ENCODE data around the gene ABCA2.

Gene ABCA2

GRCh38 chr9:136994180-136994887, 33.7 kb downstream of the ABCA2 start:
- Histone ChIP-seq H4K12ac (ENCODE audit: low read depth, low read length) (peak overlapping the region; percentile 21), H3K23ac (ENCODE audit: low read length) (no peak overlapping the region), H2BK120ac (ENCODE audit: insufficient read depth, low read length, poor library complexity) (peak overlapping the region; percentile 35), H3K14ac (ENCODE audit: low read length) (peak overlapping the region; percentile 6), H3K27ac (ENCODE audit: low read depth, low read length) (peak overlapping the region; percentile 36), H2BK5ac (ENCODE audit: low read depth, low read length, poor library complexity) (peak overlapping the region; percentile 14), H3K18ac (ENCODE audit: low read length) (peak overlapping the region; percentile 13), H3K79me2 (ENCODE audit: control insufficient read depth, insufficient read depth, low read length, poor library complexity) (peaks cover 15% of the 10 kb centered on the region), H3K9me3 (ENCODE audit: insufficient read depth, low read depth, low read length) (peaks cover 3% of the 10 kb centered on the region), H3K9ac (ENCODE audit: low read length) (no peak overlapping the region), H3K4me1 (ENCODE audit: control insufficient read depth in 1 of 2, insufficient read depth in 2 of 2, low read length in 2 of 2) (peaks cover 40 to 54% of the 10 kb centered on the region in 2 experiments), H3K4ac (ENCODE audit: low read depth, low read length) (no peak overlapping the region), H3K27me3 (ENCODE audit: insufficient read depth, low read length) (no peaks in the 10 kb centered on the region), H4K91ac (ENCODE audit: low read depth, low read length) (peak overlapping the region; percentile 77), H3K36me3 (ENCODE audit: control insufficient read depth in 1 of 2, insufficient read depth in 2 of 2, low read length in 2 of 2) (peaks cover 15 to 21% of the 10 kb centered on the region in 2 experiments), H2AK5ac (ENCODE audit: low read length) (no peak overlapping the region), H2AFZ (ENCODE audit: insufficient read depth, low read length, poor library complexity) (no peak overlapping the region), H4K8ac (ENCODE audit: low read depth, low read length) (peak overlapping the region; percentile 54), H2BK12ac (ENCODE audit: low read length) (no peak overlapping the region), H3K4me3 (ENCODE audit: low read depth, low read length) (no peak overlapping the region), H3K79me1 (ENCODE audit: low read length) (peaks cover 42% of the 10 kb centered on the region), H3K4me2 (ENCODE audit: low read length) (peak overlapping the region; percentile 13)
- no CpG with 5 or more reads among the region's 54 CpGs for WGBS (ENCODE audit: extremely low coverage, insufficient coverage, insufficient read length)
- peak; percentile 34 to 43 for DNase-seq

- peak overlapping the region; percentile 83 for H3K4me3 ChIP-seq (ENCODE audit: low read depth, low read length)
- H3K23ac ChIP-seq (ENCODE audit: low read length) = no peak overlapping the region
- H2BK120ac ChIP-seq (ENCODE audit: insufficient read depth, low read length, poor library complexity) = peak overlapping the region; percentile 50
- peaks cover 32% of the 10 kb centered on the region for H3K79me1 ChIP-seq (ENCODE audit: low read length)
- peak overlapping the region; percentile 8 for H3K4ac ChIP-seq (ENCODE audit: low read depth, low read length)
- peak overlapping the region; percentile 77 for H4K91ac ChIP-seq (ENCODE audit: low read depth, low read length)
- H2AFZ ChIP-seq (ENCODE audit: insufficient read depth, low read length, poor library complexity) = no peak overlapping the region
- H3K18ac ChIP-seq (ENCODE audit: low read length) = peak overlapping the region; percentile 83
- peaks cover 15% of the 10 kb centered on the region for H3K79me2 ChIP-seq (ENCODE audit: control insufficient read depth, insufficient read depth, low read length, poor library complexity)
- H3K9me3 ChIP-seq (ENCODE audit: insufficient read depth, low read depth, low read length) = peaks cover 3% of the 10 kb centered on the region
- H3K4me2 ChIP-seq (ENCODE audit: low read length) = peak overlapping the region; percentile 97
- no CpG with 5 or more reads among the region's 18 CpGs for WGBS (ENCODE audit: extremely low coverage, insufficient coverage, insufficient read length)
- H4K8ac ChIP-seq (ENCODE audit: low read depth, low read length) = peak overlapping the region; percentile 12
- DNase-seq = no peak
- peaks cover 38 to 48% of the 10 kb centered on the region in 2 experiments for H3K4me1 ChIP-seq (ENCODE audit: control insufficient read depth in 1 of 2, insufficient read depth in 2 of 2, low read length in 2 of 2)
- peaks cover 15 to 21% of the 10 kb centered on the region in 2 experiments for H3K36me3 ChIP-seq (ENCODE audit: control insufficient read depth in 1 of 2, insufficient read depth in 2 of 2, low read length in 2 of 2)
- H2BK5ac ChIP-seq (ENCODE audit: low read depth, low read length, poor library complexity) = peak overlapping the region; percentile 67
- peak overlapping the region; percentile 78 for H3K9ac ChIP-seq (ENCODE audit: low read length)
- no peaks in the 10 kb centered on the region for H3K27me3 ChIP-seq (ENCODE audit: insufficient read depth, low read length)
- H2BK12ac ChIP-seq (ENCODE audit: low read length) = no peak overlapping the region
- H3K14ac ChIP-seq (ENCODE audit: low read length) = peak overlapping the region; percentile 86
- peak overlapping the region; percentile 75 for H3K27ac ChIP-seq (ENCODE audit: low read depth, low read length)
- H2AK5ac ChIP-seq (ENCODE audit: low read length) = peak overlapping the region; percentile 1
- H4K12ac ChIP-seq (ENCODE audit: low read depth, low read length) = peak overlapping the region; percentile 54
Measured at GRCh38 chr9:136992819-136993369, 35.1 kb downstream of the ABCA2 start.

DNA sequence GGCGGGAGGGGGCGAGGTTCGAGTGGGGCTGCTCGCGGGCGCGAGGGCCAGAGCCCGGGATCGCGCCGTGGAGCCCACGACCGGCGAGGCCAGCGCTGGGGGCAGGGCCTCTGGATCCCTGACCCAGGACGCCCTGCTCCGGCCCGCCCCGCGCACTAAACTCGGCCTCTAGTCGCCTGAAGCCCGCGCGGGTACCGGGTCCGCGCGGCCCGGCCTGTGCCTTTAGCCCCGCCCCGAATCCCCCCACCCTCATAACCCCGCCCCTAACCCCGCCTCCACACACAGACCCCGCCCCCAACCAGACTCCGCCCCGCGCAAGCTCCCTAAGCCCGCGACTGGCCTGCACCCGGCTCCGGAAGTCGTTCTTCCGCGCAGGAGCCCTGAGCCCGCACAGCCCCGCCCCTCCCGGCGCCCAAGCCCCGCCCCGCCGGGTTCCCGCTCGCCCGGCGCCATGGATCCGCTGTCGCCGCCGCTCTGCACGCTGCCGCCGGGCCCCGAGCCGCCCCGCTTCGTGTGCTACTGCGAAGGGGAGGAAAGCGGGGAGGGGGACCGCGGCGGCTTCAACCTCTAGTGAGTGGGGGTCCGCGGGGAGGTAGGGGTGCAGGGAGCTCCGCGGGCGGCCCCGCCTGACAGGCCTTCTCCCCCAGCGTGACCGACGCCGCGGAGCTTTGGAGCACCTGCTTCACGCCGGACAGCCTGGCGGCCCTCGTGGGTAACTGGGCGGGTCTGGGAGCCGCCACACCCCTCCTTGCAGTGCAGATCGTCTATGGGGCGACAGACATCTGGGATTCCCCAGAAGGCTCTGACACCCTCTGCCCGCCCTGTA, 35.8 kb downstream of the ABCA2 start, which contains the start of gene PAXX:
Gene PAXX (plus strand): TSS at position 430 of the 826 bp plus-strand sequence. CDS start 22 bp downstream, at position 452.
- peak within 1 kb of the TSS; percentile 59 for H2AFZ ChIP-seq (ENCODE audit: insufficient read depth, low read length, poor library complexity)
- no CpG with 5 or more reads among the region's 92 CpGs for WGBS (ENCODE audit: extremely low coverage, insufficient coverage, insufficient read length)
- H3K4ac ChIP-seq (ENCODE audit: low read depth, low read length) = peak within 1 kb of the TSS; percentile 8
- H3K23ac ChIP-seq (ENCODE audit: low read length) = no peak within 1 kb of the TSS
- peak within 1 kb of the TSS; percentile 77 for H4K91ac ChIP-seq (ENCODE audit: low read depth, low read length)
- peak within 1 kb of the TSS; percentile 1 for H2AK5ac ChIP-seq (ENCODE audit: low read length)
- H3K4me1 ChIP-seq (ENCODE audit: control insufficient read depth in 1 of 2, insufficient read depth in 2 of 2, low read length in 2 of 2) = peaks cover 33 to 41% of the 10 kb centered on the region in 2 experiments
- H3K27me3 ChIP-seq (ENCODE audit: insufficient read depth, low read length) = no peaks in the 10 kb centered on the region
- H3K14ac ChIP-seq (ENCODE audit: low read length) = peak within 1 kb of the TSS; percentile 86
- peak within 1 kb of the TSS; percentile 97 for H3K4me2 ChIP-seq (ENCODE audit: low read length)
- H3K18ac ChIP-seq (ENCODE audit: low read length) = peak within 1 kb of the TSS; percentile 83
- peak within 1 kb of the TSS; percentile 75 for H3K27ac ChIP-seq (ENCODE audit: low read depth, low read length)
- peak within 1 kb of the TSS; percentile 83 for H3K4me3 ChIP-seq (ENCODE audit: low read depth, low read length)
- H4K8ac ChIP-seq (ENCODE audit: low read depth, low read length) = peak within 1 kb of the TSS; percentile 61
- peaks cover 28% of the 10 kb centered on the region for H3K79me1 ChIP-seq (ENCODE audit: low read length)
- peak within 1 kb of the TSS; percentile 67 for H2BK5ac ChIP-seq (ENCODE audit: low read depth, low read length, poor library complexity)
- peak; percentile 85 to 91 for DNase-seq
- H4K12ac ChIP-seq (ENCODE audit: low read depth, low read length) = peak within 1 kb of the TSS; percentile 54
- H2BK12ac ChIP-seq (ENCODE audit: low read length) = no peak within 1 kb of the TSS
- peak within 1 kb of the TSS; percentile 50 for H2BK120ac ChIP-seq (ENCODE audit: insufficient read depth, low read length, poor library complexity)
- H3K79me2 ChIP-seq (ENCODE audit: control insufficient read depth, insufficient read depth, low read length, poor library complexity) = peaks cover 11% of the 10 kb centered on the region
- peak within 1 kb of the TSS; percentile 78 for H3K9ac ChIP-seq (ENCODE audit: low read length)
- peaks cover 15 to 21% of the 10 kb centered on the region in 2 experiments for H3K36me3 ChIP-seq (ENCODE audit: control insufficient read depth in 1 of 2, insufficient read depth in 2 of 2, low read length in 2 of 2)
- peaks cover 3% of the 10 kb centered on the region for H3K9me3 ChIP-seq (ENCODE audit: insufficient read depth, low read depth, low read length)

GRCh38 chr9:136990242-136990911, 37.7 kb downstream of the ABCA2 start:
- Histone ChIP-seq H3K23ac (ENCODE audit: low read length) (no peak overlapping the region), H3K36me3 (ENCODE audit: control insufficient read depth in 1 of 2, insufficient read depth in 2 of 2, low read length in 2 of 2) (peaks cover 15 to 19% of the 10 kb centered on the region in 2 experiments), H4K12ac (ENCODE audit: low read depth, low read length) (no peak overlapping the region), H2AFZ (ENCODE audit: insufficient read depth, low read length, poor library complexity) (no peak overlapping the region), H3K4me1 (ENCODE audit: control insufficient read depth in 1 of 2, insufficient read depth in 2 of 2, low read length in 2 of 2) (peaks cover 17 to 24% of the 10 kb centered on the region in 2 experiments), H3K4ac (ENCODE audit: low read depth, low read length) (no peak overlapping the region), H3K9me3 (ENCODE audit: insufficient read depth, low read depth, low read length) (peaks cover 5% of the 10 kb centered on the region), H3K79me1 (ENCODE audit: low read length) (peaks cover 17% of the 10 kb centered on the region), H3K14ac (ENCODE audit: low read length) (no peak overlapping the region), H2AK5ac (ENCODE audit: low read length) (no peak overlapping the region), H3K9ac (ENCODE audit: low read length) (no peak overlapping the region), H2BK12ac (ENCODE audit: low read length) (no peak overlapping the region), H3K18ac (ENCODE audit: low read length) (no peak overlapping the region), H3K79me2 (ENCODE audit: control insufficient read depth, insufficient read depth, low read length, poor library complexity) (peaks cover 7% of the 10 kb centered on the region), H3K4me3 (ENCODE audit: low read depth, low read length) (no peak overlapping the region), H4K8ac (ENCODE audit: low read depth, low read length) (no peak overlapping the region), H3K4me2 (ENCODE audit: low read length) (no peak overlapping the region), H2BK5ac (ENCODE audit: low read depth, low read length, poor library complexity) (no peak overlapping the region), H3K27me3 (ENCODE audit: insufficient read depth, low read length) (peaks cover 7% of the 10 kb centered on the region), H2BK120ac (ENCODE audit: insufficient read depth, low read length, poor library complexity) (no peak overlapping the region), H4K91ac (ENCODE audit: low read depth, low read length) (no peak overlapping the region), H3K27ac (ENCODE audit: low read depth, low read length) (no peak overlapping the region)
- WGBS (ENCODE audit: extremely low coverage, insufficient coverage, insufficient read length) = no CpG with 5 or more reads among the region's 10 CpGs
- DNase-seq = no peak
